ENCODE results near the gene HM13. TPM values are rescaled to one million over a fixed set of nuclear protein-coding genes. Genes with fewer than 3 reads are reported as not detected.

HM13 gene
- total RNA-seq, 1 experiment from 2014 or later, result 183 TPM

- TF ChIP-seq ELF1 (IDR thresholded peaks at IDR 0.05; ENCODE audit: borderline replicate concordance, low read depth) (no peak), ZBTB33 (IDR thresholded peaks at IDR 0.05; ENCODE audit: extremely low read depth, insufficient replicate concordance, low read length) (no peak), MAX (IDR thresholded peaks at IDR 0.05) (no peak), SP1 (IDR thresholded peaks at IDR 0.05; ENCODE audit: low read depth) (no peak), REST (IDR thresholded peaks at IDR 0.05; ENCODE audit: low read depth) (no peak), CTCF (IDR thresholded peaks at IDR 0.05 in 2 of 3, conservative IDR thresholded peaks at IDR 0.05 in 1 of 3; ENCODE audit: borderline replicate concordance in 1 of 3, insufficient read depth in 1 of 3, low read depth in 2 of 3, low read length in 2 of 3) (no peak), ATF3 (IDR thresholded peaks at IDR 0.05) (no peak), ZFX (IDR thresholded peaks at IDR 0.05) (no peak), FOSL1 (IDR thresholded peaks at IDR 0.05; ENCODE audit: low read depth) (no peak), EGR1 (IDR thresholded peaks at IDR 0.05; ENCODE audit: low read depth) (no peak), YY1 (IDR thresholded peaks at IDR 0.05; ENCODE audit: extremely low read depth, insufficient replicate concordance, low read depth, low read length) (no peak), POLR2AphosphoS5 (IDR thresholded peaks at IDR 0.05; ENCODE audit: low read depth, low read length) (no peak; the same call in 1 of the 2 replicates)
- Histone ChIP-seq H2AFZ (ENCODE audit: low read depth, low read length, poor library complexity, severe bottlenecking) (no peak overlapping the region), H3K79me2 (ENCODE audit: insufficient read depth, low read length) (peaks cover 22% of the 10 kb centered on the region), H3K9me2 (ENCODE audit: insufficient read depth) (no peaks in the 10 kb centered on the region), H3K27me3 (ENCODE audit: insufficient read depth, low read length) (no peaks in the 10 kb centered on the region), H3K9me3 (ENCODE audit: control insufficient read depth in 1 of 2, insufficient read depth in 1 of 2, low read depth in 1 of 2, low read length in 2 of 2) (no peaks in the 10 kb centered on the region), H3K27ac (ENCODE audit: low read depth, low read length) (peak overlapping the region; percentile 98), H4K20me1 (ENCODE audit: insufficient read depth) (no peaks in the 10 kb centered on the region), H3K4me3 (replicated peaks in 1 of 2; ENCODE audit: low read depth in 1 of 2, low read length in 2 of 2) (no peak overlapping the region), H3K4me2 (ENCODE audit: low read length) (peak overlapping the region; percentile 6; the same call in 1 of the 2 replicates), H3K36me3 (ENCODE audit: control insufficient read depth in 1 of 2, insufficient read depth in 2 of 2, low read length in 2 of 2) (no peaks in the 10 kb centered on the region), H3K4me1 (ENCODE audit: control insufficient read depth in 1 of 2, insufficient read depth in 2 of 2, low read length in 2 of 2) (peaks cover 62 to 82% of the 10 kb centered on the region in 2 experiments), H3K9ac (ENCODE audit: low read length) (peak overlapping the region; percentile 18; the same call in 1 of the 2 replicates)
- no TSS peak for BruUV-seq (replicated peaks)
- ChIA-PET CTCF (interaction anchor here (1.1 kb wide), 1 partner anchor 15 kb away, joined by 3 read pairs; no protein-coding TSS in a partner anchor), POLR2A (interaction anchor here (3.8 to 20.0 kb wide), 2 partner anchors 10 to 31 kb away, joined by 101 to 1106 read pairs; partner anchors contain the start of gene ID1), RAD21 (ENCODE audit: low non-redundant PET in 1 of 2, low total read pairs in 2 of 2, uncharacterized antibody in 2 of 2, unreplicated experiment in 2 of 2) (no interaction called here)
- ATAC-seq, result no peak
- DNase-seq (ENCODE audit: low read depth, low spot score), result no peak
- intact Hi-C loops (cut with micrococcal nuclease), result no loop called here
Measured at GRCh38 chr20:31597481-31597855, 83.2 kb downstream of the HM13 start.

Data from HCT116 (cell line).